ENCODE measurements around the gene TGFB1. TPM values are rescaled to one million over a fixed set of nuclear protein-coding genes. Genes with fewer than 3 reads are reported as not detected.

The TGFB1 gene
- total RNA-seq, 1 experiment from 2014 or later: 10.4 TPM

DNA sequence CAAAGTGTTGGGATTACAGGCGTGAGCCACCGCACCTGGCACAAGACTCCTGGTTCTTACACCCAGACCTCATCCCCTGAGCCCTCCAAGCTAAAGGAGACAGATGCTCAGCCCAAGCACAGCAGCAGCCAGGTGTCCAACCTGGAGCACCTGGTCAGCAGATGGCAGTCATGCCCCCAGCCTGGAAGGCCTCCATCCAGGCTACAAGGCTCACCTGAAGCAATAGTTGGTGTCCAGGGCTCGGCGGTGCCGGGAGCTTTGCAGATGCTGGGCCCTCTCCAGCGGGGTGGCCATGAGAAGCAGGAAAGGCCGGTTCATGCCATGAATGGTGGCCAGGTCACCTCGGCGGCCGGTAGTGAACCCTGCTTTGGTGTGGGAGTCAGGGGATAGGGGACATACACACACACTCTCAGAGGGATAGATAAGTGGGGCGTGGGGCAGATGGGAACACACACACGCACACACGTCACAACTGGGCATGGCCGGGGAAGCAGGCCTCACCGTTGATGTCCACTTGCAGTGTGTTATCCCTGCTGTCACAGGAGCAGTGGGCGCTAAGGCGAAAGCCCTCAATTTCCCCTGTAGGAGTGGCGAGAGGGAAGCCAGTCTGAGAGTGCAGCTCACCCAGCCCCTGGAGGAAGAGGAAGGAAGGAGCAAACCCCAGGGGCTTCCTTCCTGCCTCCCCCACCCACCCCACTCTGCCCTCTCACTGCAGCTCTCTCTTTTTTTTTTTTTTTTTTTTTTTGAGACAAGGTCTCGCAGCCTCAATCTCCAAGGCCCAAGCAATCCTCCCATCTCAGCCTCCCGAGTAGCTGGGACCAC lies 11.8 kb downstream of the TGFB1 start:
- ATAC-seq (peak; percentile 89), DNase-seq (ENCODE audit: low spot score) (peak; percentile 56)
- ChIA-PET CTCF (interaction anchor here (0.5 to 2.8 kb wide), 29 partner anchors 9 to 1826 kb away, joined by 3 to 49 read pairs (median 5); partner anchors contain the start of genes B3GNT8, B9D2 and DMAC2), POLR2A (no interaction called here)
- Mint-ChIP-seq H3K4me3 (no peak overlapping the region), H3K27me3 (ENCODE audit: low read depth) (no peaks in the 10 kb centered on the region), H3K4me1 (no peaks in the 10 kb centered on the region), H3K9me3 (no peaks in the 10 kb centered on the region), H3K27ac (no peak overlapping the region), H3K36me3 (no peaks in the 10 kb centered on the region)
- TF ChIP-seq, protein P1, sequence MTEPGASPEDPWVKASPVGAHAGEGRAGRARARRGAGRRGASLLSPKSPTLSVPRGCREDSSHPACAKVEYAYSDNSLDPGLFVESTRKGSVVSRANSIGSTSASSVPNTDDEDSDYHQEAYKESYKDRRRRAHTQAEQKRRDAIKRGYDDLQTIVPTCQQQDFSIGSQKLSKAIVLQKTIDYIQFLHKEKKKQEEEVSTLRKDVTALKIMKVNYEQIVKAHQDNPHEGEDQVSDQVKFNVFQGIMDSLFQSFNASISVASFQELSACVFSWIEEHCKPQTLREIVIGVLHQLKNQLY (CRISPR knock-in tag; IDR thresholded peaks at IDR 0.05): no peak
- no peak for TF ChIP-seq ZNF121 (CRISPR knock-in tag; IDR thresholded peaks at IDR 0.05)
- no peak for TF ChIP-seq ZNF263 (CRISPR knock-in tag; IDR thresholded peaks at IDR 0.05; ENCODE audit: low read depth)
- TF ChIP-seq ZNF416 (CRISPR knock-in tag; IDR thresholded peaks at IDR 0.05): no peak
- TF ChIP-seq, protein P2, sequence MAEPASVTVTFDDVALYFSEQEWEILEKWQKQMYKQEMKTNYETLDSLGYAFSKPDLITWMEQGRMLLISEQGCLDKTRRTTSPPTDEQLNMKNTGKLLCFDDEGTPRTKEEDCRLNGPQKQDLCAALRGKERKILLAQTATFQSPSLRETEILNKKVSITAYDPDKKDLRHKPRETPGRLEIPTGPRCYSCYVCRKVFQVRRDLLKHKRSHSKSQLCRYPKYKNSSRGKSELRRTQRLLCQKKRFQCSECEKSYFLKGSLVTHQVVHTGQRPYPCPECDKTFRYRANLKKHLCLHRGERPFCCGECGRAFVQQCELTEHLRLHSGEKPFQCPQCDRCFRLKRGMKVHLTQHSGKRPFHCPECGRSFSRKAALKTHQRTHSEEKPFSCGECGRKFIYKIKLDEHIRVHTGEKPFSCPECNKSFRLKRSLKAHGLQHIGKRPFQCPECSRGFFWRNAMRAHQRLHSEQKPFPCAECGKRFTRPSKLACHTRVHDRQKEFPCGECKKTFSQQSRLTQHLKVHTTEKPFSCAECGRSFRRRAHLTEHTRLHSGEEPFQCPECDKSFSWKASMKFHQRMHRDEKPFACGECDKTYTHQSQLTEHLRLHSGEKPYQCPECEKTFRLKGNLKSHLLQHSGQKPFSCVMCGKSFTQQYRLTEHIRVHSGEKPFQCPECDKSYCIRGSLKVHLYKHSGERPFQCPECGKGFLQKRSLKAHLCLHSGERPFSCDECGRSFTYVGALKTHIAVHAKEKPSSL (CRISPR knock-in tag; conservative IDR thresholded peaks at IDR 0.05): no peak
- no peak for TF ChIP-seq GRHL2 (CRISPR knock-in tag; IDR thresholded peaks at IDR 0.05; ENCODE audit: insufficient replicate concordance, severe bottlenecking)
- TF ChIP-seq, protein P3, sequence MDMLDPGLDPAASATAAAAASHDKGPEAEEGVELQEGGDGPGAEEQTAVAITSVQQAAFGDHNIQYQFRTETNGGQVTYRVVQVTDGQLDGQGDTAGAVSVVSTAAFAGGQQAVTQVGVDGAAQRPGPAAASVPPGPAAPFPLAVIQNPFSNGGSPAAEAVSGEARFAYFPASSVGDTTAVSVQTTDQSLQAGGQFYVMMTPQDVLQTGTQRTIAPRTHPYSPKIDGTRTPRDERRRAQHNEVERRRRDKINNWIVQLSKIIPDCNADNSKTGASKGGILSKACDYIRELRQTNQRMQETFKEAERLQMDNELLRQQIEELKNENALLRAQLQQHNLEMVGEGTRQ (CRISPR knock-in tag; IDR thresholded peaks at IDR 0.05): no peak
- TF ChIP-seq KAT7 (CRISPR knock-in tag; IDR thresholded peaks at IDR 0.05; ENCODE audit: borderline replicate concordance): no peak
- TF ChIP-seq, protein P4, sequence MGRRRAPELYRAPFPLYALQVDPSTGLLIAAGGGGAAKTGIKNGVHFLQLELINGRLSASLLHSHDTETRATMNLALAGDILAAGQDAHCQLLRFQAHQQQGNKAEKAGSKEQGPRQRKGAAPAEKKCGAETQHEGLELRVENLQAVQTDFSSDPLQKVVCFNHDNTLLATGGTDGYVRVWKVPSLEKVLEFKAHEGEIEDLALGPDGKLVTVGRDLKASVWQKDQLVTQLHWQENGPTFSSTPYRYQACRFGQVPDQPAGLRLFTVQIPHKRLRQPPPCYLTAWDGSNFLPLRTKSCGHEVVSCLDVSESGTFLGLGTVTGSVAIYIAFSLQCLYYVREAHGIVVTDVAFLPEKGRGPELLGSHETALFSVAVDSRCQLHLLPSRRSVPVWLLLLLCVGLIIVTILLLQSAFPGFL (CRISPR knock-in tag; IDR thresholded peaks at IDR 0.05; ENCODE audit: borderline replicate concordance): no peak
- no peak for TF ChIP-seq FOXK1 (CRISPR knock-in tag; IDR thresholded peaks at IDR 0.05)
- TF ChIP-seq, protein P5, sequence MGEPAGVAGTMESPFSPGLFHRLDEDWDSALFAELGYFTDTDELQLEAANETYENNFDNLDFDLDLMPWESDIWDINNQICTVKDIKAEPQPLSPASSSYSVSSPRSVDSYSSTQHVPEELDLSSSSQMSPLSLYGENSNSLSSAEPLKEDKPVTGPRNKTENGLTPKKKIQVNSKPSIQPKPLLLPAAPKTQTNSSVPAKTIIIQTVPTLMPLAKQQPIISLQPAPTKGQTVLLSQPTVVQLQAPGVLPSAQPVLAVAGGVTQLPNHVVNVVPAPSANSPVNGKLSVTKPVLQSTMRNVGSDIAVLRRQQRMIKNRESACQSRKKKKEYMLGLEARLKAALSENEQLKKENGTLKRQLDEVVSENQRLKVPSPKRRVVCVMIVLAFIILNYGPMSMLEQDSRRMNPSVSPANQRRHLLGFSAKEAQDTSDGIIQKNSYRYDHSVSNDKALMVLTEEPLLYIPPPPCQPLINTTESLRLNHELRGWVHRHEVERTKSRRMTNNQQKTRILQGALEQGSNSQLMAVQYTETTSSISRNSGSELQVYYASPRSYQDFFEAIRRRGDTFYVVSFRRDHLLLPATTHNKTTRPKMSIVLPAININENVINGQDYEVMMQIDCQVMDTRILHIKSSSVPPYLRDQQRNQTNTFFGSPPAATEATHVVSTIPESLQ (CRISPR knock-in tag; IDR thresholded peaks at IDR 0.05): no peak
- TF ChIP-seq, protein P6, sequence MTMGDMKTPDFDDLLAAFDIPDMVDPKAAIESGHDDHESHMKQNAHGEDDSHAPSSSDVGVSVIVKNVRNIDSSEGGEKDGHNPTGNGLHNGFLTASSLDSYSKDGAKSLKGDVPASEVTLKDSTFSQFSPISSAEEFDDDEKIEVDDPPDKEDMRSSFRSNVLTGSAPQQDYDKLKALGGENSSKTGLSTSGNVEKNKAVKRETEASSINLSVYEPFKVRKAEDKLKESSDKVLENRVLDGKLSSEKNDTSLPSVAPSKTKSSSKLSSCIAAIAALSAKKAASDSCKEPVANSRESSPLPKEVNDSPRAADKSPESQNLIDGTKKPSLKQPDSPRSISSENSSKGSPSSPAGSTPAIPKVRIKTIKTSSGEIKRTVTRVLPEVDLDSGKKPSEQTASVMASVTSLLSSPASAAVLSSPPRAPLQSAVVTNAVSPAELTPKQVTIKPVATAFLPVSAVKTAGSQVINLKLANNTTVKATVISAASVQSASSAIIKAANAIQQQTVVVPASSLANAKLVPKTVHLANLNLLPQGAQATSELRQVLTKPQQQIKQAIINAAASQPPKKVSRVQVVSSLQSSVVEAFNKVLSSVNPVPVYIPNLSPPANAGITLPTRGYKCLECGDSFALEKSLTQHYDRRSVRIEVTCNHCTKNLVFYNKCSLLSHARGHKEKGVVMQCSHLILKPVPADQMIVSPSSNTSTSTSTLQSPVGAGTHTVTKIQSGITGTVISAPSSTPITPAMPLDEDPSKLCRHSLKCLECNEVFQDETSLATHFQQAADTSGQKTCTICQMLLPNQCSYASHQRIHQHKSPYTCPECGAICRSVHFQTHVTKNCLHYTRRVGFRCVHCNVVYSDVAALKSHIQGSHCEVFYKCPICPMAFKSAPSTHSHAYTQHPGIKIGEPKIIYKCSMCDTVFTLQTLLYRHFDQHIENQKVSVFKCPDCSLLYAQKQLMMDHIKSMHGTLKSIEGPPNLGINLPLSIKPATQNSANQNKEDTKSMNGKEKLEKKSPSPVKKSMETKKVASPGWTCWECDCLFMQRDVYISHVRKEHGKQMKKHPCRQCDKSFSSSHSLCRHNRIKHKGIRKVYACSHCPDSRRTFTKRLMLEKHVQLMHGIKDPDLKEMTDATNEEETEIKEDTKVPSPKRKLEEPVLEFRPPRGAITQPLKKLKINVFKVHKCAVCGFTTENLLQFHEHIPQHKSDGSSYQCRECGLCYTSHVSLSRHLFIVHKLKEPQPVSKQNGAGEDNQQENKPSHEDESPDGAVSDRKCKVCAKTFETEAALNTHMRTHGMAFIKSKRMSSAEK (CRISPR knock-in tag; IDR thresholded peaks at IDR 0.05; ENCODE audit: borderline replicate concordance): no peak
- TF ChIP-seq NR2C2 (CRISPR knock-in tag; IDR thresholded peaks at IDR 0.05): no peak
- no peak for TF ChIP-seq FOXJ3 (CRISPR knock-in tag; IDR thresholded peaks at IDR 0.05; ENCODE audit: borderline replicate concordance)
